GM13977 (cell line): ENCODE results near the gene RPL18A.
"Not testable (repeated sequence)": the region's sequence is repeated elsewhere in the genome, so short reads cannot be mapped to it uniquely, and the experiment has no call there.

ENCODE experiments used
- DNase-seq: peaks from one replicate; pipeline ENCODE4 v3.0.0; 2012; ENCODE audit warnings: low spot score
- in situ Hi-C: fragments of 300-500 bp; cut with MboI; formaldehyde crosslinking; loops from one replicate; pipeline ENCODE4 v1.12.0; 2022; ENCODE audit warnings: low sequenced_read_pairs, low pct_unique_long_range_greater_than_20kb, mixed read lengths, inconsistent platforms; ENCODE audit not compliant: unreplicated experiment
- TF ChIP-seq, protein P1 (sequence below): IDR thresholded peaks from 2 replicates; pipeline ENCODE4 v1.5.1; 2012; ENCODE audit warnings: mild to moderate bottlenecking, control low read depth; ENCODE audit not compliant: insufficient read depth; ENCODE audit errors: extremely low read depth, missing control alignments

Gene RPL18A

GRCh38 chr19:17886515-17886914, 26.8 kb downstream of the RPL18A start:
- no peak for DNase-seq
- in situ Hi-C loops = no loop called here
- TF ChIP-seq, protein P1, sequence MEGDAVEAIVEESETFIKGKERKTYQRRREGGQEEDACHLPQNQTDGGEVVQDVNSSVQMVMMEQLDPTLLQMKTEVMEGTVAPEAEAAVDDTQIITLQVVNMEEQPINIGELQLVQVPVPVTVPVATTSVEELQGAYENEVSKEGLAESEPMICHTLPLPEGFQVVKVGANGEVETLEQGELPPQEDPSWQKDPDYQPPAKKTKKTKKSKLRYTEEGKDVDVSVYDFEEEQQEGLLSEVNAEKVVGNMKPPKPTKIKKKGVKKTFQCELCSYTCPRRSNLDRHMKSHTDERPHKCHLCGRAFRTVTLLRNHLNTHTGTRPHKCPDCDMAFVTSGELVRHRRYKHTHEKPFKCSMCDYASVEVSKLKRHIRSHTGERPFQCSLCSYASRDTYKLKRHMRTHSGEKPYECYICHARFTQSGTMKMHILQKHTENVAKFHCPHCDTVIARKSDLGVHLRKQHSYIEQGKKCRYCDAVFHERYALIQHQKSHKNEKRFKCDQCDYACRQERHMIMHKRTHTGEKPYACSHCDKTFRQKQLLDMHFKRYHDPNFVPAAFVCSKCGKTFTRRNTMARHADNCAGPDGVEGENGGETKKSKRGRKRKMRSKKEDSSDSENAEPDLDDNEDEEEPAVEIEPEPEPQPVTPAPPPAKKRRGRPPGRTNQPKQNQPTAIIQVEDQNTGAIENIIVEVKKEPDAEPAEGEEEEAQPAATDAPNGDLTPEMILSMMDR = no peak

- DNase-seq, in situ Hi-C loops: not testable (repeated sequence)
Observed at GRCh38 chr19:17887221-17887620, 27.5 kb downstream of the RPL18A start.

DNA sequence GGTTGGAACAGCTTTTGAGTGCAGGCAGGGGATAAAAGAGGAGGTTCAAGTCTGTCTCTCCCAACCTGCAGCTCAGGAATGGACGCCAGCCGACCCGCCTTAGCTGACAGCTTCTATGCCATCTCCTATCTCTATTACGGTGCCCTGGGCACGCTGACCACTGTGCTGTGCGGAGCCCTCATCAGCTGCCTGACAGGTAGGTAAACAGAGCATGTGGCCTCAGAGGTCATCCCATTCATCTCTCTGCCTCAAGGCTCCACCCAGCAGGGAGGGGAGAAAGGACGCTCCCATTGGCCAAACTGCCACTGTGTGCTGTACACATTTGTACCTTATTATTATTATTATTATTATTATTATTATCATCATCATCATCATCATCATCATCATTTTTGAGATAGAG, 28.6 kb downstream of the RPL18A start:
- no peak for DNase-seq
- in situ Hi-C loops = no loop called here

GRCh38 chr19:17889609-17890214, 30.0 kb downstream of the RPL18A start:
- no peak for DNase-seq
- TF ChIP-seq, protein P1 = no peak
- in situ Hi-C loops = no loop called here

More for the DNA sequence above, 28.6 kb downstream of the RPL18A start:
- TF ChIP-seq, protein P1 = no peak

- TF ChIP-seq, protein P1 = no peak
- no peak for DNase-seq
- in situ Hi-C loops = no loop called here
Observed at GRCh38 chr19:17893766-17894165, 34.1 kb downstream of the RPL18A start.

DNA sequence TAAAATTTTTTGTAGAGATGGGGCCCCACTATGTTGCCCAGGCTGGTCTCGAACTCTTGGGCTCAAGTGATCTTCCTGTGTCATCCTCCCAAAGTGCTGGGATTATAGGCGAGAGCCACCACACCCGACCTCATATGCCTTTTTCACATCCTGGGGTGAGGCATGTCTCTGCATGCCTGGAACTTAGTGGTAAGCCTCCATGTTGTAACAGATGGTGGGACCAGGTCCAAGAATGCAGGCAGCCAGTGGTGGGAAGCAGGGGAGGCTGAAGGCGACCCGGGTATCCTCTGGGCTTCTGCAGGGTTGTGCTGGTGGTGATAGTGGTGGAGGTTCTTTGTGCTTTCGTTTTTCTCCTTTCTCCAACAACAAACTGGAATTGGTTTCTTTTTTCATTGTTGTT, 43.0 kb downstream of the RPL18A start:
- in situ Hi-C loops = no loop called here
- TF ChIP-seq, protein P1 = no peak
- DNase-seq = no peak

DNA sequence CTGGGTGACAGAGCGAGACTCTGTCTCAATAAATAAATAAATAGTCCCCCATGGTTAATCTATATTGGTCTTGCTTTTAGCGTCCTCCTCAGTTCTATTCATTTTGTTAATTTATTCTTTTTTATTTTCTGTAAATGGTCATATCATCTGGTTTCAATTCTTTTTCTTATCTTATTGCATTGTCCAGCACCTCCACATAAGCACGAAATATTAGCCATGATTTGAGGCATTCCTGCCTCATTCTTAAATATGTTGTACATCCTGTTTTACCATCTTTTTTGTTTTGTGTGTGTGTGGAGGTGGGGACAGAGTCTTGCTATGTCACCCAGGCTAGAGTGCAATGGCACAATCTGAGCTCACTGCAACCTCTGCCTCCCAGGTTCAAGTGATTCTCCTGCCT, 48.5 kb downstream of the RPL18A start:
- no peak for DNase-seq
- in situ Hi-C loops = no loop called here
- TF ChIP-seq, protein P1 = no peak
